HUES64 (cell line): ENCODE measurements around the gene ZBTB7B.
A peak's percentile ranks its signal among the peaks of the same experiment; 100 is the strongest.
"Not testable (repeated sequence)": the region's sequence is repeated elsewhere in the genome, so short reads cannot be mapped to it uniquely, and the experiment has no call there.

Experiments used
- H3K27ac ChIP-seq: 2 replicates; pipeline ENCODE4 v1.7.0; 2013; ENCODE audit warnings: low read depth, low read length, inconsistent platforms
- H3K27me3 ChIP-seq: 2 replicates; pipeline ENCODE4 v1.6.1; 2013; ENCODE audit warnings: mild to moderate bottlenecking, low read length; ENCODE audit not compliant: insufficient read depth
- H3K36me3 ChIP-seq: 2 replicates; pipeline ENCODE4 v1.6.1; 2013; ENCODE audit warnings: mild to moderate bottlenecking, low read length; ENCODE audit not compliant: insufficient read depth
- H3K4me1 ChIP-seq: 2 replicates; pipeline ENCODE4 v1.6.1; 2013; ENCODE audit warnings: mild to moderate bottlenecking, low read length, moderate library complexity; ENCODE audit not compliant: insufficient read depth
- H3K4me3 ChIP-seq: 2 replicates; pipeline ENCODE4 v1.5.1; 2013; ENCODE audit warnings: mild to moderate bottlenecking, low read length, moderate library complexity
- H3K9ac ChIP-seq: 2 replicates; pipeline ENCODE4 v1.6.1; 2013; ENCODE audit warnings: mild to moderate bottlenecking, low read depth, low read length
- H3K9me3 ChIP-seq: 2 replicates; pipeline ENCODE4 v1.6.1; 2013; ENCODE audit warnings: low read depth, low read length; ENCODE audit not compliant: insufficient read depth
- WGBS: fragments of 150-250, 120-280 bp; methylation state at CpG from one replicate; pipeline ENCODE4 v1.1.7; 2013; ENCODE audit warnings: missing lambda C conversion rate; 5-methylcytosine and 5-hydroxymethylcytosine counted together

The ZBTB7B gene

DNA sequence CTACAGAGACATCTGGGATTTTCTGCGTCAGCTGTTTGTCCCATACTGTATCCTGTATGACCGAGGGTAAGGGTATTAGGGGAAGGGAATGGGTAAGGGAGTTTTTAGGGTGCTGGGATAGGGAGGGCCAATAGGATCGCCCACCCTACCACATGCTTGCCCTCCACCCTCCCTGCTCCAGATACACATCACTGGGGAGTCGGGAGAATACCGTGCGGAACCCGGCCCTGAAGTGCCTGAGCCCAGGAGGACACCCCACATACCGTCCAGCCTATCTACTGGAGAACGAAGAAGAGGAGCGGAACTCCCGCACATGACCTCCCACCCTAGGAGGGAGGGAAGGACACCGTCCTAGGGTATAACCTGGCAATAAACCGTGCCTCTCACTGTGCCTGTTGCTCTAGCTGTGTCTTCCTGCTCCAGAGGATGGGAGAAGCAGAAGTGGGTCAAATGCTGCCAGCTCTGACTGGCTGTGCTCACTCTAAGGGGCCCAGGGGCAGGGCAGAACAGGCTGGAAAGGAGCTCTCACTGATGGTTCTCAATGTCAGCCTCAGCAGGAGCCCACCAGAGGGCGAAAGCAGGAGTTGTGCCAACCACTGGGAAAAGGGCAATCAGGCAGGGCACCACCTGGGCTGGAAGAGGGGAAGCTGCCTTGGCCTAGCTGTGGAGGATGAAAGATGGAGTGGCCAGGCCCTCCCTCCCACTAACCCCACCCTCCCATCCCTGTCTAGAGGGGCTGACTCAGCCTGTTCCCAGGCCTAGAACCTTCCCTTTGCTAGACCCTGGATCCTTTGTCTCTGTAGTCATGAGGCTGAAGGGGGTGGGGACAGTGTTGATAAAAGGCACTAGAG is 9.7 kb upstream of the ZBTB7B start:
- H3K36me3 ChIP-seq = peaks cover 37% of the 10 kb centered on the region
- 94% methylated on average over 14 of the region's 14 CpGs for WGBS
- 0 out of 2 replicates have a peak, but pooled peaks cover 3% of the 10 kb centered on the region for H3K4me1 ChIP-seq
- H3K9ac ChIP-seq = no peak overlapping the region
- no peaks in the 10 kb centered on the region for H3K9me3 ChIP-seq
- H3K27me3 ChIP-seq = no peaks in the 10 kb centered on the region
- H3K4me3 ChIP-seq = no peak overlapping the region
- peak overlapping the region; percentile 14; the same call in 1 of the 2 replicates for H3K27ac ChIP-seq

DNA sequence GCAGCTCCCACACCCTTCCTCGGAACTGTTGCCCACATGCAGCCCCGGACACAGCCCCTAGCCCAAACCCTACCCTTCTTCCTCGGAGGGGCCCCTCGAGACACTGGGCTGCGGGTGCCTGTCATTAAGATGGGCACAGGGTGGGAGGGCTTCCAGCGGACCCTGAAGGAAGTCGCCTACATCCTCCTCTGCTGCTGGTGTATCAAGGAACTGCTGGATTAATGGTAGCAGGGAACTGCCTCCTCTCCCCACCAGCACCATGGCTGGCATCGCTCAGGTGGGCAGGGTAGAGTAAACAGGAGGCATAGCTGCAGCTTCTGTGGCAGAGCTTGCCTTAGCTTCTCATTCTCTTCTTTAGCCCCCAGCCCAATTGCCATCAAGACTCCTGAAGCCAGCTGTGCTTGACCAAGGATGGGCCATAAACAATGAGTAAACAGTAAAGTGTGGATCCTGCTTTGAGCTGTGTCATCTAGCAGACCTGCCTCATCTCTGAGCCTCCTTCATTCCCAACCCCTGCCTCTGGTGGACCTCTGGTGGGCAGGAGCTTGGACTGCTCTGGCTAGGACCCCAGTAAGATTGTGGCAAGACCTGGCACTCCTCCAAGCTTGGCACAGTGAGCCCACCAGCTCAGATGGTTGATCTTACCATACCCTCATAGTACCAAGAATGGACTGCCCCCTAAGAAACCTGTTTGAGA is 8.9 kb upstream of the ZBTB7B start, which contains the start of gene LENEP:
LENEP (plus strand) TSS at position 15 of the 697 bp plus-strand sequence; CDS start at position 37, 22 bp downstream.
- 82% methylated on average over 8 of the region's 8 CpGs for WGBS
- Histone ChIP-seq H3K9me3 (no peaks in the 10 kb centered on the region), H3K9ac (no peak within 1 kb of the TSS), H3K27me3 (no peaks in the 10 kb centered on the region), H3K4me3 (no peak within 1 kb of the TSS), H3K27ac (peak within 1 kb of the TSS; percentile 14; the same call in 1 of the 2 replicates), H3K36me3 (peaks cover 30% of the 10 kb centered on the region), H3K4me1 (0 out of 2 replicates have a peak, but pooled peaks cover 3% of the 10 kb centered on the region)

DNA sequence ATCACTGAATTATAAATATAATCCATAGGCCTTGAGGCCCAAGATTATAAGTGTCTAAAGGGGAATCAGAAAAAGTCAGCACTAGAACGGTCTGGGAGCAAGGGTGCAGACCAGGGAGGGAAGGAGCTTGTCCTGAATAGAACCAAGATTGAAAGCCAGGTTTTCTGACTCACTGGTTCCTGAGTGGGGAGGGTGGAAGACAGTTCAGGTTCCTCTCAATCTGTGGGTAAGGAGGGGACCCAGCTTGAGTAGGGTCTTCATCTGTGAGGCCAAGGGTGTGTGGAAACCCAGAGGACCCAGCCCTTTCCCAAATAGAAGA is 8.4 kb upstream of the ZBTB7B start:
- WGBS = 93% methylated on average over 1 of the region's 1 CpG

DNA sequence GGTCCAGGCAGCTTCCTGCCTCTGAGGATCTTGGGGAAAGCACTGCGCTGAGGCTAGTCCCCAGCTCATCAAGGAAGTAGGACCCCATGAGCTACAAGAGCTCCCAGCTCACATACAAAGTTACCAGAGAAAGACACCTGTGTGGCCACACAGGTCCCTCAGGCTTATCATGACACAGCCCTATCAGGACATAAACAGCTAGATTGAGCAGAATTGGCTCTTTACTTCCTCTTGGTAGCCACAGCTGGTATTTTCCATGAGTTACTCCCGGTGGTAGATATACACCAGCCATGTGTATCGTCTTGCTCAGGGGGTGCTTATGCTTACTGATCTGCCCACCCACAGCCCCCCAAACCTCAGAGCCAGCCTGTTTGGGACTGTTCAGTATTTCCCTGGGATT is 8.0 kb upstream of the ZBTB7B start:
- 0 out of 2 replicates have a peak, but pooled peaks cover 3% of the 10 kb centered on the region for H3K4me1 ChIP-seq
- H3K9me3 ChIP-seq = no peaks in the 10 kb centered on the region
- 92% methylated on average over 3 of the region's 3 CpGs for WGBS
- H3K27ac ChIP-seq = no peak overlapping the region
- H3K27me3 ChIP-seq = no peaks in the 10 kb centered on the region
- H3K9ac ChIP-seq = no peak overlapping the region
- H3K4me3 ChIP-seq = no peak overlapping the region
- H3K36me3 ChIP-seq = peaks cover 21% of the 10 kb centered on the region

More for the DNA sequence above, 8.4 kb upstream of the ZBTB7B start:
- H3K9me3 ChIP-seq = no peaks in the 10 kb centered on the region
- H3K27ac ChIP-seq = no peak overlapping the region
- H3K36me3 ChIP-seq = peaks cover 25% of the 10 kb centered on the region
- no peaks in the 10 kb centered on the region for H3K27me3 ChIP-seq
- H3K4me3 ChIP-seq = no peak overlapping the region
- H3K4me1 ChIP-seq = 0 out of 2 replicates have a peak, but pooled peaks cover 3% of the 10 kb centered on the region
- no peak overlapping the region for H3K9ac ChIP-seq

DNA sequence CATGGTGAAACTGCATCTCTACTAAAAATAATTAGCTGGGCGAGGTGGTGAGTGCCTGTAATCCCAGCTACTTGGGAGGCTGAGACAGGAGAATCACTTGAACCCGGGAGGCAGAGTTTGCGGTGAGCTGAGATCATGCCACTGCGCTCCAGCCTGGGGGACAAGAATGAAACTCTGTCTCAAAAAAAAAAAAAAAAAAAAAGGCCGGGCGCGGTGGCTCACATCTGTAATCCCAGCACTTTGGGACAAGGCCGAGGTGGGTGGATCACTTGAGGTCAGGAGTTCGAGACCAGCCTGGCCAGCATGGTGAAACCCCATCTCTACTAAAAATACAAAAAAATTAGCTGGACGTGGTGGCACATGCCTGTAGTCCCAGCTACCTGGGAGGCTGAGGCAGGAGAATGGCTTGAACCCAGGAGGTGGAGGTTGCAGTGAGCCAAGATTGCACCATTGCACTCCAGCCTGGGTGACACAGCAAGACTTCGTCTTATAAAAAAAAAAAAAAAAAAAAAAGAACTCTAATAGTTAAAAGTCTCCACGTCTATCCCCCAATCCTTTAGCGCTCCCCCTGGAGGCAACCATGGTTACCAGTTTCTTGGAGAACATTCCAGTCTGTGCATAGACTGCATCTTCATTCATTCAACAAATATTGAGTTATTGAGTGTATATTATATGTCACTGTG is 7.2 kb upstream of the ZBTB7B start:
- H3K9me3 ChIP-seq, H3K4me1 ChIP-seq, H3K9ac ChIP-seq, H3K27ac ChIP-seq, H3K4me3 ChIP-seq, H3K27me3 ChIP-seq: not testable (repeated sequence)
- peaks cover 12% of the 10 kb centered on the region for H3K36me3 ChIP-seq
- WGBS = 93% methylated on average over 9 of the region's 13 CpGs

DNA sequence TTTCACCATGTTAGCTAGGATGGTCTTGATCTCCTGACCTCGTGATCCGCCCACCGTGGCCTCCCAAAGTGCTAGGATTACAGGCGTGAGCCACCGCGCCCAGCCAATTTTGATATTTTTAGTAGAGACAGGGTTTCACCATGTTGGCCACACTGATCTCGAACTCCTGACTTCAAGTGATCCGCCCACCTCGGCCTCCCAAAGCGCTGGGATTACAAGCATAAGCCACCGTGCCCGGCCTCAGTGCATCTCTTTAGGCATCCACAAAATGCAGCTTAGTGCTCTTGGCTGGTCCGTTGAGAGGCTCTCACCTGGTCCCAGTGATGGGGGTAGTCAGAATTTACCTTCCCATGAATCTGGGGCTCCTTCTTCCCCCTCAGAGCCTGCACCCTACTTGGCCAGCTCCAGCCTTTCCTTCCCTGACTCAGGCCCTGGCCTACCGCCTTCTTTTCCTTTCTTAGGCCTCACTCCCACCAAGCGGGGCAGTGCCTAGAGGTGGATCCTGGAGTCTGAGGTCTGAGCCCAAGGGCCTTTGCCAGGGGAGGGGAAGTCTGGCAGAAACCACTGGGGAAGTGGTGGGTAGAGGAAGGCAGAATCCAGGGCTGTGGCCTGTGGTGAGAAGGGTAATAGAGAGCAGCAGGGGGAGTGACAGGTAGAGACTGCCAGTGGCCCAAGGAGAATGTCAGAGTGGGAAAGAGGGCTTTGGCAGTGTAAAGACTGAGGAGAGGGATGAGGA is 5.5 kb upstream of the ZBTB7B start:
- WGBS = 92% methylated on average over 15 of the region's 15 CpGs

DNA sequence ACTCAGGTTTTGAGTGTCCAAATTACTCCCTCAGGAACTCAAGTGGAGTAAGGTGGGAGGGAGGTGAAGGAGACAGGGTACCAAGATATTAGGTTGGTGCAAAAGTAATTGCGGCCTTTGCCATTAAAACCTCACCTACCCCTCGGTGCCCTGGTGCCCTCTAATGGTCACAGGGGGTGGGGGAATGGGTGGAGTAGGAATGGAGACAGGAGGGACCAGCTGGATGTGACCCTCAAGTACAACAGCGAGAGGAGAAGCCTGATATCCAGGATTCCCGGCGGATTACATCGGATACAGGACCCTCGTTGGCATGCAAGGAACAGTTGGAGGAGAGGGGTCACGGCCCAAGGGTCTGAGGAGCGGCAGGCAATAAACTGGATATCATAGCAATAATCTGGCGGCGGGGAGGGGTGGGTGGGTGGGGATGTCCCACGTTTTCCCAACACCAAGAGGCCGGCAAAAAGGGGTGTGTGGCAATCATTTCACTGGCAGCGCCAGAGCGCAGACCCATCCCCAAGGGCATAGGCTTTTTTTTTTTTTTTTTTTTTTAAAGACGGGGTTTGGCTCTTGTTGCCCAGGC is 4.3 kb upstream of the ZBTB7B start:
- 92% methylated on average over 15 of the region's 16 CpGs for WGBS
- no peaks in the 10 kb centered on the region for H3K36me3 ChIP-seq
- H3K4me1 ChIP-seq = peaks cover 5% of the 10 kb centered on the region; the same call in 1 of the 2 replicates
- H3K27me3 ChIP-seq = no peaks in the 10 kb centered on the region
- no peaks in the 10 kb centered on the region for H3K9me3 ChIP-seq
- H3K27ac ChIP-seq = no peak overlapping the region
- H3K4me3 ChIP-seq = no peak overlapping the region
- H3K9ac ChIP-seq = no peak overlapping the region

More for the DNA sequence above, 5.5 kb upstream of the ZBTB7B start:
- no peaks in the 10 kb centered on the region for H3K9me3 ChIP-seq
- peaks cover 5% of the 10 kb centered on the region; the same call in 1 of the 2 replicates for H3K4me1 ChIP-seq
- H3K36me3 ChIP-seq = peaks cover 5% of the 10 kb centered on the region; the same call in 1 of the 2 replicates
- no peaks in the 10 kb centered on the region for H3K27me3 ChIP-seq
- H3K4me3 ChIP-seq = no peak overlapping the region
- H3K9ac ChIP-seq = no peak overlapping the region
- H3K27ac ChIP-seq = no peak overlapping the region

DNA sequence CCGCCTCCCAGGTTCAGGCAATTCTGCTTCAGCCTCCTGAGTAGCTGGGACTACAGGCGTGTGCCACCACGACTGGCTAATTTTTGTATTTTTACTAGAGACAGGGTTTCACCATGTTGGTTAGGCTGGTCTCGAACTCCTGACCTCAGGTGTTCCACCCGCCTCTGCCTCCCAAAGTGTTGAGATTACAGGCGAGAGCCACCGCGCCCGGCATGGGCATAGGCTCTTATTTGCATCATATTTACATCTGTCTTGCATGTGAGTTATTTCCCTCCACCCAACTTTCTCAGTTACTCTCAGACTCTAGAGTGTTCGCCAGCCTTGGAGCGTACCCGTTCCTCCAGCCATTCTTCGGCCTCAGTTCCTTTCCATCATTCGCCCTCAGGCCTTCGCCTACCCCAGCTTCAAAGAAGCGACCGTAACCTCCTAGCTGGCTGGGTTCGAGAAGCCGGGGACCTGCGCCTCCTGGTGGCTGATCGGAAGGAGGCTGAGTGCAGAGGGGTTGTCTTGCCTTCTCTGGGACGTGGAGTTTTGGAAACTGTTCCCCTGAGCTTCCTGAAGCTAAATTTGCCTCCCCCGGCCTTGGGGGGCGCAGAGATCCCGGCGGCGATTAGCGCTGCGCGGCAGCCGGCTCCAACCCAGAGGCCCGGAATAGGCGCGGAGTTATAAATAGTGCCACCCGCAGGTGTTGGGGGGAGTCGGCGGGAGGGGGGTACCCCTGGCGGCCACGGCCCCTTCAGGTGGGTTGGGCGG is 3.6 kb upstream of the ZBTB7B start:
- Histone ChIP-seq H3K4me1 (peaks cover 5% of the 10 kb centered on the region; the same call in 1 of the 2 replicates), H3K4me3 (peak overlapping the region; percentile 82), H3K27me3 (no peaks in the 10 kb centered on the region), H3K9ac (no peak overlapping the region), H3K36me3 (no peaks in the 10 kb centered on the region), H3K9me3 (no peaks in the 10 kb centered on the region), H3K27ac (no peak overlapping the region; the same call in 1 of the 2 replicates)
- 19% methylated on average over 40 of the region's 40 CpGs for WGBS

DNA sequence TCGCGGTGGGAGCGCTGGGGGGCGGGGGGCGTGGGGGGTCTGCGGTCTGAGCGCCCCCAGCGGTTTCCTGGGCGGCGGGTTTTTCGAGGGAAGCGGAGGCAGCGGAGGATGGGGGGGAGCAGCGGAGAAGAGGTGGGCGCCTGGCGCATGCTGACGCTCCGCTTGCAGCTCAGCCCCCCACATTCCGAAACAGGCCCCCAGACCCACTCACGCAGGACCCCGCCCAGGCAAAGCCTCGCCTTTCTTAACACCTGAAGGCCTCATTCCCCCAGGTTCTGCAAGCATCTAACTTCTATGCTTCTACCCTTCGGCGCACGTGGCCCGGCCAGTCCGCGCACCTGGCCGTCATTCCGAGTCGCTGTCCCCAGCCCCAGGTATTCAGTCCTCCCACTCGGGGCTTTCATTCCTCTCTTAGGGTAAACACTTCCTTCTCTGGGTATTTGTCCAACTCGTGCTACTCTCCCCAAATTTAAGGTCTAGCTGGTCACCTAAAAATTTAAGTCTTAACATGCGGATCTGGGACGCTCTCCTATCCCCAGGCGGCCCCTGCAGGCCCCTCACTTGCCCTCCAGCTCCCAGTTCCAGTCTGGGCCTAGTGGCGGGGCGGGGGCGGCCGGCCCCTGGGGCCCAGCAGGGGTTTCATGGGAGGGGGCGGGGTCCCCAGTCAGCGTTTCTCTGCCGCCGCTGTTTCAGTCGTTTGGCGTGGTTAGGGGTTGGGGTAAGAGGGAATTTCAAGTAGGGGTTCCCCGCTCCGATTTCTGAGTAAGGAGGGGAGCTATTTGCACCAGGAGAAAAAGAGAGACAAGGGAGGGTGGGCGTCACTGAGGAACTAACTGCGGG is 2.8 kb upstream of the ZBTB7B start:
- H3K9me3 ChIP-seq = no peaks in the 10 kb centered on the region
- WGBS = 2% methylated on average over 49 of the region's 50 CpGs
- H3K4me3 ChIP-seq = peak overlapping the region; percentile 82
- peak overlapping the region; percentile 85 for H3K27ac ChIP-seq
- H3K9ac ChIP-seq = peak overlapping the region; percentile 78
- H3K4me1 ChIP-seq = peaks cover 12% of the 10 kb centered on the region
- no peaks in the 10 kb centered on the region for H3K36me3 ChIP-seq
- H3K27me3 ChIP-seq = no peaks in the 10 kb centered on the region
